ENCODE data around the gene SDK2. TPM values are rescaled to one million over a fixed set of nuclear protein-coding genes. Genes with fewer than 3 reads are reported as not detected.

The SDK2 gene
- total and polyA plus RNA-seq, 9 of the 15 experiments (the other 6 are each of a cell fraction or from before 2014, with no cell fraction given) = 0.04 TPM; not detected in 8

DNA sequence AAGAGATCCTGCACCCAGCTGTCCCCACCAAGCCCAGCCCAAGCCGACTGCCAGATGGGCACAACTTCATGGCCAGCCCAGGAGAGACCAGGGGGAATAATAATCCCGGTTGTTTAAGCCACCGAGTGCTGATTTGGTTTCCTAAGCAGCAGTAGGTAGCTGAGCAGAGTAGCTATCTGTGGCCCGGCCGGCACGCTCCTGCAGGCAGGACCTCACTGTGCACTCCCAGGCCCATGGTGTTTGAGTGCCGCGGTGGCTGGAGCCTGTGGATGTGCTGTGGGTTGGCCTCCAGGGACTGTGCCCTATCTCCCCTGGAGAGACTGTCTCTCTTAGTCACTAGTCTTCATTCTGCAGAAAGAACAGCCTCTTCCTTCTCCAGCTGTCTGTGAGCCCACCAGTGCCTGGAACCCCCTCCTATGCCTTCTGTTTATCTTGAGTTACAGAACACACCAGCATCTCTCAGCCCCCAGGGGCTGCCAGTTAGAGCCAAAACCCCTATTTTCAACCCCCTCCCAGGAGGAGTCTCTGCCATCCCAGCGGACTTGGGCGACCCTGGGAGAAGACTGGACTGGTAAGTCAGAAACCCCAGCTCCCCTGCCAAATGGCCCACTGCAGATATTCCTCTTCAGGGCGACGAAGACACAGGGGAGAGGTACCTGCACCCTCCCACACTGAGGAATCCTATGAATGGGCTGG is 152.0 kb downstream of the SDK2 start (continued):
- TF ChIP-seq, protein P1, sequence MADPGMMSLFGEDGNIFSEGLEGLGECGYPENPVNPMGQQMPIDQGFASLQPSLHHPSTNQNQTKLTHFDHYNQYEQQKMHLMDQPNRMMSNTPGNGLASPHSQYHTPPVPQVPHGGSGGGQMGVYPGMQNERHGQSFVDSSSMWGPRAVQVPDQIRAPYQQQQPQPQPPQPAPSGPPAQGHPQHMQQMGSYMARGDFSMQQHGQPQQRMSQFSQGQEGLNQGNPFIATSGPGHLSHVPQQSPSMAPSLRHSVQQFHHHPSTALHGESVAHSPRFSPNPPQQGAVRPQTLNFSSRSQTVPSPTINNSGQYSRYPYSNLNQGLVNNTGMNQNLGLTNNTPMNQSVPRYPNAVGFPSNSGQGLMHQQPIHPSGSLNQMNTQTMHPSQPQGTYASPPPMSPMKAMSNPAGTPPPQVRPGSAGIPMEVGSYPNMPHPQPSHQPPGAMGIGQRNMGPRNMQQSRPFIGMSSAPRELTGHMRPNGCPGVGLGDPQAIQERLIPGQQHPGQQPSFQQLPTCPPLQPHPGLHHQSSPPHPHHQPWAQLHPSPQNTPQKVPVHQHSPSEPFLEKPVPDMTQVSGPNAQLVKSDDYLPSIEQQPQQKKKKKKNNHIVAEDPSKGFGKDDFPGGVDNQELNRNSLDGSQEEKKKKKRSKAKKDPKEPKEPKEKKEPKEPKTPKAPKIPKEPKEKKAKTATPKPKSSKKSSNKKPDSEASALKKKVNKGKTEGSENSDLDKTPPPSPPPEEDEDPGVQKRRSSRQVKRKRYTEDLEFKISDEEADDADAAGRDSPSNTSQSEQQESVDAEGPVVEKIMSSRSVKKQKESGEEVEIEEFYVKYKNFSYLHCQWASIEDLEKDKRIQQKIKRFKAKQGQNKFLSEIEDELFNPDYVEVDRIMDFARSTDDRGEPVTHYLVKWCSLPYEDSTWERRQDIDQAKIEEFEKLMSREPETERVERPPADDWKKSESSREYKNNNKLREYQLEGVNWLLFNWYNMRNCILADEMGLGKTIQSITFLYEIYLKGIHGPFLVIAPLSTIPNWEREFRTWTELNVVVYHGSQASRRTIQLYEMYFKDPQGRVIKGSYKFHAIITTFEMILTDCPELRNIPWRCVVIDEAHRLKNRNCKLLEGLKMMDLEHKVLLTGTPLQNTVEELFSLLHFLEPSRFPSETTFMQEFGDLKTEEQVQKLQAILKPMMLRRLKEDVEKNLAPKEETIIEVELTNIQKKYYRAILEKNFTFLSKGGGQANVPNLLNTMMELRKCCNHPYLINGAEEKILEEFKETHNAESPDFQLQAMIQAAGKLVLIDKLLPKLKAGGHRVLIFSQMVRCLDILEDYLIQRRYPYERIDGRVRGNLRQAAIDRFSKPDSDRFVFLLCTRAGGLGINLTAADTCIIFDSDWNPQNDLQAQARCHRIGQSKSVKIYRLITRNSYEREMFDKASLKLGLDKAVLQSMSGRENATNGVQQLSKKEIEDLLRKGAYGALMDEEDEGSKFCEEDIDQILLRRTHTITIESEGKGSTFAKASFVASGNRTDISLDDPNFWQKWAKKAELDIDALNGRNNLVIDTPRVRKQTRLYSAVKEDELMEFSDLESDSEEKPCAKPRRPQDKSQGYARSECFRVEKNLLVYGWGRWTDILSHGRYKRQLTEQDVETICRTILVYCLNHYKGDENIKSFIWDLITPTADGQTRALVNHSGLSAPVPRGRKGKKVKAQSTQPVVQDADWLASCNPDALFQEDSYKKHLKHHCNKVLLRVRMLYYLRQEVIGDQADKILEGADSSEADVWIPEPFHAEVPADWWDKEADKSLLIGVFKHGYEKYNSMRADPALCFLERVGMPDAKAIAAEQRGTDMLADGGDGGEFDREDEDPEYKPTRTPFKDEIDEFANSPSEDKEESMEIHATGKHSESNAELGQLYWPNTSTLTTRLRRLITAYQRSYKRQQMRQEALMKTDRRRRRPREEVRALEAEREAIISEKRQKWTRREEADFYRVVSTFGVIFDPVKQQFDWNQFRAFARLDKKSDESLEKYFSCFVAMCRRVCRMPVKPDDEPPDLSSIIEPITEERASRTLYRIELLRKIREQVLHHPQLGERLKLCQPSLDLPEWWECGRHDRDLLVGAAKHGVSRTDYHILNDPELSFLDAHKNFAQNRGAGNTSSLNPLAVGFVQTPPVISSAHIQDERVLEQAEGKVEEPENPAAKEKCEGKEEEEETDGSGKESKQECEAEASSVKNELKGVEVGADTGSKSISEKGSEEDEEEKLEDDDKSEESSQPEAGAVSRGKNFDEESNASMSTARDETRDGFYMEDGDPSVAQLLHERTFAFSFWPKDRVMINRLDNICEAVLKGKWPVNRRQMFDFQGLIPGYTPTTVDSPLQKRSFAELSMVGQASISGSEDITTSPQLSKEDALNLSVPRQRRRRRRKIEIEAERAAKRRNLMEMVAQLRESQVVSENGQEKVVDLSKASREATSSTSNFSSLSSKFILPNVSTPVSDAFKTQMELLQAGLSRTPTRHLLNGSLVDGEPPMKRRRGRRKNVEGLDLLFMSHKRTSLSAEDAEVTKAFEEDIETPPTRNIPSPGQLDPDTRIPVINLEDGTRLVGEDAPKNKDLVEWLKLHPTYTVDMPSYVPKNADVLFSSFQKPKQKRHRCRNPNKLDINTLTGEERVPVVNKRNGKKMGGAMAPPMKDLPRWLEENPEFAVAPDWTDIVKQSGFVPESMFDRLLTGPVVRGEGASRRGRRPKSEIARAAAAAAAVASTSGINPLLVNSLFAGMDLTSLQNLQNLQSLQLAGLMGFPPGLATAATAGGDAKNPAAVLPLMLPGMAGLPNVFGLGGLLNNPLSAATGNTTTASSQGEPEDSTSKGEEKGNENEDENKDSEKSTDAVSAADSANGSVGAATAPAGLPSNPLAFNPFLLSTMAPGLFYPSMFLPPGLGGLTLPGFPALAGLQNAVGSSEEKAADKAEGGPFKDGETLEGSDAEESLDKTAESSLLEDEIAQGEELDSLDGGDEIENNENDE (IDR thresholded peaks at IDR 0.05; ENCODE audit: low read depth, low read length) = no peak
- TF ChIP-seq PHF20 (IDR thresholded peaks at IDR 0.05; ENCODE audit: partially characterized antibody) (no peak), ZNF551 (CRISPR knock-in tag; IDR thresholded peaks at IDR 0.05) (no peak), DACH1 (IDR thresholded peaks at IDR 0.05; ENCODE audit: partially characterized antibody) (no peak), ZNF263 (CRISPR knock-in tag; IDR thresholded peaks at IDR 0.05; ENCODE audit: borderline replicate concordance) (no peak)
- TF ChIP-seq, protein P2, sequence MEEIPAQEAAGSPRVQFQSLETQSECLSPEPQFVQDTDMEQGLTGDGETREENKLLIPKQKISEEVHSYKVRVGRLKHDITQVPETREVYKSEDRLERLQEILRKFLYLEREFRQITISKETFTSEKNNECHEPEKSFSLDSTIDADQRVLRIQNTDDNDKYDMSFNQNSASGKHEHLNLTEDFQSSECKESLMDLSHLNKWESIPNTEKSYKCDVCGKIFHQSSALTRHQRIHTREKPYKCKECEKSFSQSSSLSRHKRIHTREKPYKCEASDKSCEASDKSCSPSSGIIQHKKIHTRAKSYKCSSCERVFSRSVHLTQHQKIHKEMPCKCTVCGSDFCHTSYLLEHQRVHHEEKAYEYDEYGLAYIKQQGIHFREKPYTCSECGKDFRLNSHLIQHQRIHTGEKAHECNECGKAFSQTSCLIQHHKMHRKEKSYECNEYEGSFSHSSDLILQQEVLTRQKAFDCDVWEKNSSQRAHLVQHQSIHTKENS (CRISPR knock-in tag; IDR thresholded peaks at IDR 0.05) = no peak

All from K562 (cell line).